ENCODE results near the gene IFNG.

The IFNG gene

GRCh38 chr12:68169213-68169889 is 9.8 kb upstream of the IFNG start:
- no peak overlapping the region for H3K4me3 ChIP-seq (ENCODE audit: low read depth, low read length)
- no peak for TF ChIP-seq CTCF (IDR thresholded peaks at IDR 0.05; ENCODE audit: insufficient read depth, low read depth, low read length, missing control alignments)
- DNase-seq (ENCODE audit: low read depth), result no peak

- DNase-seq (ENCODE audit: low read depth), result no peak
- TF ChIP-seq CTCF (IDR thresholded peaks at IDR 0.05; ENCODE audit: insufficient read depth, low read depth, low read length, missing control alignments), result no peak
- H3K4me3 ChIP-seq (ENCODE audit: low read depth, low read length), result no peak overlapping the region
Measured at GRCh38 chr12:68166317-68166831, 6.8 kb upstream of the IFNG start.

GRCh38 chr12:68163560-68164081 is 4.1 kb upstream of the IFNG start:
- H3K4me3 ChIP-seq (ENCODE audit: low read depth, low read length), result no peak overlapping the region
- TF ChIP-seq CTCF (IDR thresholded peaks at IDR 0.05; ENCODE audit: insufficient read depth, low read depth, low read length, missing control alignments), result no peak
- peak; percentile 61 for DNase-seq (ENCODE audit: low read depth)

- no peak for TF ChIP-seq CTCF (IDR thresholded peaks at IDR 0.05; ENCODE audit: insufficient read depth, low read depth, low read length, missing control alignments)
- H3K4me3 ChIP-seq (ENCODE audit: low read depth, low read length), result no peak overlapping the region
- no peak for DNase-seq (ENCODE audit: low read depth)
Measured at GRCh38 chr12:68162374-68162773, 2.8 kb upstream of the IFNG start.

GRCh38 chr12:68158432-68158831 is 1.1 kb downstream of the IFNG start:
- H3K4me3 ChIP-seq (ENCODE audit: low read depth, low read length), result no peak overlapping the region

GRCh38 chr12:68157380-68157779 is 2.2 kb downstream of the IFNG start:
- H3K4me3 ChIP-seq (ENCODE audit: low read depth, low read length), result no peak overlapping the region
- no peak for TF ChIP-seq CTCF (IDR thresholded peaks at IDR 0.05; ENCODE audit: insufficient read depth, low read depth, low read length, missing control alignments)
- DNase-seq (ENCODE audit: low read depth), result no peak

More at GRCh38 chr12:68158432-68158831, 1.1 kb downstream of the IFNG start:
- peak; percentile 40 for TF ChIP-seq CTCF (IDR thresholded peaks at IDR 0.05; ENCODE audit: insufficient read depth, low read depth, low read length, missing control alignments)
- DNase-seq (ENCODE audit: low read depth), result peak; percentile 38

All from GM12865 (cell line).